NT2/D1 (cell line): ENCODE measurements around the gene IRF8.

Experiments used
- SUZ12 ChIP-seq: IDR thresholded peaks from 2 replicates; pipeline ENCODE4 v1.6.1; 2011; ENCODE audit not compliant: insufficient read length, insufficient read depth; ENCODE audit errors: extremely low read depth
- YY1 ChIP-seq: IDR thresholded peaks from 2 replicates; pipeline ENCODE4 v1.6.1; 2011; ENCODE audit not compliant: insufficient read length, insufficient read depth
- ZNF274 ChIP-seq: IDR thresholded peaks from 2 replicates; pipeline ENCODE4 v1.6.1; 2011; ENCODE audit warnings: mild to moderate bottlenecking, low read depth, low read length

- no peak for TF ChIP-seq SUZ12
- no peak for TF ChIP-seq YY1
- TF ChIP-seq ZNF274 = no peak
Observed at GRCh38 chr16:85913141-85913601, 14.2 kb downstream of the IRF8 start.
